Regular cardiac myocyte (primary cell): ENCODE results near the gene BFAR. TPM values are rescaled to one million over a fixed set of nuclear protein-coding genes. Genes with fewer than 3 reads are reported as not detected.

Experiments
- total RNA-seq: library from RNA; depleted of rRNA; stranded (reverse); fragments of >200 nt; gene quantifications from 2 replicates; pipeline ENCODE4 v1.2.3, GENCODE V29; 2014

Gene BFAR, protein sequence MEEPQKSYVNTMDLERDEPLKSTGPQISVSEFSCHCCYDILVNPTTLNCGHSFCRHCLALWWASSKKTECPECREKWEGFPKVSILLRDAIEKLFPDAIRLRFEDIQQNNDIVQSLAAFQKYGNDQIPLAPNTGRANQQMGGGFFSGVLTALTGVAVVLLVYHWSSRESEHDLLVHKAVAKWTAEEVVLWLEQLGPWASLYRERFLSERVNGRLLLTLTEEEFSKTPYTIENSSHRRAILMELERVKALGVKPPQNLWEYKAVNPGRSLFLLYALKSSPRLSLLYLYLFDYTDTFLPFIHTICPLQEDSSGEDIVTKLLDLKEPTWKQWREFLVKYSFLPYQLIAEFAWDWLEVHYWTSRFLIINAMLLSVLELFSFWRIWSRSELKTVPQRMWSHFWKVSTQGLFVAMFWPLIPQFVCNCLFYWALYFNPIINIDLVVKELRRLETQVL
- 87.4 and 116 TPM in 2 replicates for total RNA-seq

DNA sequence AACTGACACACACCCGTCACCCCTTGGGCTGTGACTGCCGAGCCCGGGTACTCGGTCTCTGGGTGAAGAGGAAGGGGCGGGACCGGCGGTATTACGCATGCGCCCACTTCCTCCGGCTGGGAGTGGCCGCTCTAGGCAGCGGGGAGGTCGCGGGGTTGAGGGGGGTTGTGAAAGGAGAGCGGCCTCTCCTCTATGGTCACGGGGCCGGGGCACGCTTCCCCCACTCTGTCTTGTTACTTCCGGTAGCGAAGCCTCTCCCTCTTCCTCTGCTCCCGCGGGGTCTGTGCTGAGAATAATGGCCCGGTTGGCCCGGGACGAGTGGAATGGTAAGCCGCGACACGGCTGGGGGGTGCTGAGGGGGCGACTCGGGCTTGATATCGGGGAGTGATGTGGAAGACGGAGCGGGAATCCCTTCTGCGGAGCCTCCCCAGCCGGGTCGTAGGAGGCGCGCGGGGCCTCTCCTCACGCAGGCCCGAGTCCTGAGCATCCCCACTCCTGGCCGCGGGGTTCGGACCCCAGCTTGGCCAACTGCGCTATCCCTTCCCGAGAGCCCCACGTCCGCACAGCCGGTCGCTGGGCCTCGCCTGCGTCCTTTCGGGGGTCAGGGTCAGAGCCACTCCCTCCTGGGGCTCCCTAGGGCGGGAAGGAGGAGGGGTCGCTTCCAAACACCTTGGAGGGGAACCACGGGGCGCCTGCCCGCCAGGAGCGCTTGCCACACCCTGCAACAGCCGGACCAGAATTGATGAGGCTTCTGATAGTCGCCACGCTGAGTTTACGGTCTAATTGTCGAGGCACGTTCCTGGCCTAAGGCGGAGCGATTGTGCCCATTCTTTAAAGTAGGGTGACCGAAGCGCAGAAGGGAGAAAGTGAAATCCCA lies at the start of gene BFAR:
Gene BFAR (plus strand): TSS at position 259 of the 877 bp plus-strand sequence. CDS start 11,396 bp downstream, outside the sequence.

DNA sequence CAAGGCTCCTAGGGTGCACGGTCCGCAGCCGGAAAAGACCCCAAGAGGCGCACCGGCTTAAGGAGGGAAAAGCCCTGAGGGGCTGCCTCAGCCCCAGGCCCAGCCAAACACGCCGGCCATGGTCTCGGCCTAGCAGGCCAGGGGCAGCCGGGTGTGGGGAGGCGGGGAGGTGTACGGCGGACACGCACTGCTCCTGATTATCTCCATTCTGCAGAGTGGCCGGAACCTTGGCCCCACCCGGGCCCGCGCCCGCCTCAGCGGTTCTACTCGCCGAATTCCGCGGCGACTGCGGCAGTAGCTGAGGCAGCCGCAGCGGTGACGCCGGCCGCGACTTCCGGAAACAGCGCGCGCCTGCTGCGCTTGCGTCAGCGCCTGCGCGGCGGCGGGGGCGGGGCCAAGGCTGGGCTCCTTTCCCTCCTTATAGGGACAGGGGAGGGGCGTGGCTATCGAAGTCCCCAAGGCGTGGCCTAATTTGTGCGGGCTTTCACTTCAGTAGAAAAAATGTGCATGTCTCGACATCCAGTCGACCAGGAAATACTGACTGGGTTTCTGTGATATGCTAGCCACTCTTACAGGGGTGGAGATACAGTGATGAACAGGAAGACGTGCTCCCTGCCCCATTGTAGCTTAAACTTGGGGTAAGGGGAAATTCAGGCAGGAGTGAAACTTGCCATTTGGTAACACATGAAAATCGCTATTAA lies 2.7 kb upstream of the BFAR start, which contains the start of gene PARN:
Gene PARN (minus strand): TSS at position 342 of the 701 bp plus-strand sequence. CDS start 135 bp downstream, at position 207.

DNA sequence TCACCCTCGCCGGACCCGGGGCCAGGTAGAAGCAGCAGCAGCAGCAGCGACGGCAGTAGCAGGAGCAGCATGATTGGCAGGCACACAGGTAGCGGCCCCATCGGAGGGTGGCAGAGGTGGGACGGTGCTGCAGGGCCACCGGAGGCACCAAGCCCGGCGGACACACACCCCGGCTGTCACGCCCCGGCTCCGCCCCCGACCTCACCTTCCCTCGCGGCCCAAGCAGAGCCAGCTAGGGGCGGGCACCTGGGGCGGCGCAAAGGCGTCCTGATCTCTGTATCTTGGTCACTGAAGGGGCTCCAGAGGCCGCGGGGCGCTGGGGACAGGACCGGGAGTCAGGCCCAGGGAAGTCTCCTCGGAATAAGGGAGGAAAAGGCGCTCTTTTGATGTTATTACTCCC lies 61.4 kb downstream of the BFAR start, which contains the start of gene PLA2G10:
Gene PLA2G10 (minus strand): TSS at position 180 of the 400 bp plus-strand sequence. CDS start 79 bp downstream, at position 101.

DNA sequence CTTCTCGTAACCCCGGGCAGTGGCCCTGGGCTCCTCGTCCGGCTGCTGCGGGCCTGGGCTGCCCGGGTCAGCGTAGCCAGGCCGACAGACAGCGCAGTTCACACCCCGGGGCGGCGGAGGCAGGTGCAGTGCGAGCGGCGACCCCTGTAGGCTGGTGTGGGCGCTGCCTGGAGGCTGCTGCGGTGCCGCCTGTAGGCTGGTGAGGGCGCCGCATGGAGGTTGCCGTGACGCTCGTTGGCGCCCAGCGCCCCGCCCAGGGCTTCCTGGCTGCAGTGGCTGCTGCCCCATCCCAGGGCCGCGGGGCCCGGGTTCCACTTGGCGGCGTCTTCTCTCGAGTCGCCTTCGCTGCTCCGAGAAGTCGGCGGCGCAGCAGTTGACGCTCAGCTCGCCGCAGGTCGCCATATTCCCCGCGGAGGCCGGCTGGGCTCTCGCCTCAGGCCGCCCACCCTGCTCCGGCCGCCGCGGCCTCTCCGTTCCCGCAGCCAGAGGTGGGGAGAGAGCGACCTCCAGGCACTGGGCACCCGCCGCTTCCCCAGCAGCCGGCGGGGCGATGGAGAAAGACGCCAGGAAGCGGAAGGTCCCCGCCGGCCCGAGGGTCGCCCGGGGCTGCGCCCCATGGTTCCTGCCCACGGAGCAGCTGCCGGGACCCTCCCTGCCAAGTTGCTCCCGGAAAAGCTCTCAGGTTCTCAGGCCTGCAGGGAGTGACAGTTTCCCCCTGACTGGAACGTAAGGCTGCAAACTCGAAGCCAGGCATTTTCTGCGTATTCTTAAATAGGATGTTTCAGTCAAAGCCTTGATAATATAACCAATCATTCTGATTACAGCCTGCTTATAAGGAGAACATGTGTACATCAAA lies 70.6 kb downstream of the BFAR start, which contains the start of gene NPIPA3:
Gene NPIPA3 (plus strand): TSS at position 256 of the 856 bp plus-strand sequence. CDS start 5,533 bp downstream, outside the sequence.

Other genes starting within 250 kb of the BFAR start
- gene PARN, start 2.7 kb upstream of the BFAR start, total RNA-seq, result 23.4 and 27.0 TPM in 2 replicates
- not detected in 2 replicates for gene PLA2G10, start 61.4 kb downstream of the BFAR start, total RNA-seq
- gene NPIPA3, start 70.5 kb downstream of the BFAR start, total RNA-seq, result not detected in 2 replicates
- gene NPIPA2, start 109.6 kb downstream of the BFAR start, total RNA-seq, result not detected in 2 replicates
- 83.4 and 113 TPM in 2 replicates for gene NOMO1, start 200.8 kb downstream of the BFAR start, total RNA-seq